Measurements from ENCODE around the gene KRTAP13-3. TPM values are rescaled to one million over a fixed set of nuclear protein-coding genes. Genes with fewer than 3 reads are reported as not detected.
A peak's percentile ranks its signal among the peaks of the same experiment; 100 is the strongest.

Gene KRTAP13-3
- total and polyA plus RNA-seq, 2 donors from 2014 or later, result not detected

DNA sequence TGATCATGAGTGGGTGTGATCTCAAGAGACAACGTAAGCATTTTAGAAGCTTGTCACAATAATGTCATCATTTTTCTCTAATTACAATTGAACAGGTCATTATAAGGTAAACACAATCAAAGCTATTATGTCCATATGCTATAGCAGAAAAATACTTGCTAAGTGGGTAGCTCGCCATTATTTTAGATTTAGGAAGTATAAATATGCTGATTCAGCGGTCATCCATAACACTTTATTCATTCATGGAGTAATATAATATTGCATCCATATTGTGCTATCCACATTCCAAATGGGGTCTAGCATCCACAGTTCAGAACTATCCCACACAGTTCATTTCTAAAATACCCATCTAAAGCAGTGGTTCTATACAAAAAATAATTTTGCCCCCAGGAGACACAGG is 22.8 kb upstream of the KRTAP13-3 start:
- no peak for DNase-seq

GRCh38 chr21:30447056-30447455 is 21.3 kb upstream of the KRTAP13-3 start:
- Histone ChIP-seq H3K9me3 (ENCODE audit: control insufficient read depth in 2 of 3, insufficient read depth in 1 of 3, low read length in 3 of 3) (no peaks in the 10 kb centered on the region), H3K4me1 (ENCODE audit: control insufficient read depth in 2 of 3, insufficient read depth in 2 of 3, low read depth in 1 of 3, low read length in 3 of 3) (no peaks in the 10 kb centered on the region), H3K27ac (ENCODE audit: low read depth in 2 of 2, low read length in 2 of 2) (no peak overlapping the region), H3K36me3 (ENCODE audit: control insufficient read depth in 2 of 3, insufficient read depth in 3 of 3, low read length in 3 of 3) (no peaks in the 10 kb centered on the region), H3K4me3 (ENCODE audit: low read length in 3 of 3) (no peak overlapping the region), H3K9ac (ENCODE audit: low read length in 3 of 3) (no peak overlapping the region), H3K27me3 (ENCODE audit: control insufficient read depth, insufficient read depth, low read length) (no peaks in the 10 kb centered on the region)
- no peak for TF ChIP-seq CTCF (IDR thresholded peaks at IDR 0.05; ENCODE audit: borderline replicate concordance, extremely low read depth, insufficient read depth)
- intact Hi-C loops (cut with DNase I), result no loop called here
- DNase-seq (peak in 3 of 5 donors; percentile 17 to 70 (median 65)), FAIRE-seq (no peak)

More for the DNA sequence above, 22.8 kb upstream of the KRTAP13-3 start:
- no peak for FAIRE-seq
- Histone ChIP-seq H3K9me3 (ENCODE audit: control insufficient read depth in 2 of 3, insufficient read depth in 1 of 3, low read length in 3 of 3) (no peaks in the 10 kb centered on the region), H3K27ac (ENCODE audit: low read depth in 2 of 2, low read length in 2 of 2) (no peak overlapping the region), H3K36me3 (ENCODE audit: control insufficient read depth in 2 of 3, insufficient read depth in 3 of 3, low read length in 3 of 3) (no peaks in the 10 kb centered on the region), H3K9ac (ENCODE audit: low read length in 3 of 3) (no peak overlapping the region), H3K4me3 (ENCODE audit: low read length in 3 of 3) (no peak overlapping the region), H3K27me3 (ENCODE audit: control insufficient read depth, insufficient read depth, low read length) (no peaks in the 10 kb centered on the region), H3K4me1 (ENCODE audit: control insufficient read depth in 2 of 3, insufficient read depth in 2 of 3, low read depth in 1 of 3, low read length in 3 of 3) (no peaks in the 10 kb centered on the region)
- intact Hi-C loops (cut with DNase I), result no loop called here
- TF ChIP-seq CTCF (IDR thresholded peaks at IDR 0.05; ENCODE audit: borderline replicate concordance, extremely low read depth, insufficient read depth), result no peak

DNA sequence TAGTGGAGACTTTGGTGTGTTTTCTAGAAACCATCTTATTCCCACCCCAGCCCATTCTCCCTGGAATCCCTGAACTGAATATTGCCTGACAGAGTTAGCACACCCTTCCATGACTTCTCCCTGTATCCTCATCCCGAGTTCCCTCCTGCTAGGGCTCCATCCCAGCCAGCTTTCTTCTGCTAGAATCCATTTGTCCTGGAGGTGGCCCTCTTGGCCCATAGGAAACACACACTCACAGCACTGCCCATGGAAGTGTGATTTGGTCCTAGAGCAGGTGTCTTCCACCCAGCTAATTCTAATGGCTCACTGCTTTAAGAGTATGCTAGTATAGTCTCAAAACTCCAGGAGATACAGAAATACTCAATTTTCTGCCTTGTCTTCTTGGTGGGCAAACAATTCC is 18.5 kb upstream of the KRTAP13-3 start:
- intact Hi-C loops (cut with DNase I), result no loop called here
- H3K36me3 ChIP-seq (ENCODE audit: control insufficient read depth in 2 of 3, insufficient read depth in 3 of 3, low read length in 3 of 3), result no peaks in the 10 kb centered on the region
- no peak overlapping the region for H3K9ac ChIP-seq (ENCODE audit: low read length in 3 of 3)
- no peaks in the 10 kb centered on the region for H3K9me3 ChIP-seq (ENCODE audit: control insufficient read depth in 2 of 3, insufficient read depth in 1 of 3, low read length in 3 of 3)
- TF ChIP-seq CTCF (IDR thresholded peaks at IDR 0.05; ENCODE audit: borderline replicate concordance, extremely low read depth, insufficient read depth), result no peak
- H3K4me1 ChIP-seq (ENCODE audit: control insufficient read depth in 2 of 3, insufficient read depth in 2 of 3, low read depth in 1 of 3, low read length in 3 of 3), result no peaks in the 10 kb centered on the region
- H3K27ac ChIP-seq (ENCODE audit: low read depth in 2 of 2, low read length in 2 of 2), result no peak overlapping the region
- no peaks in the 10 kb centered on the region for H3K27me3 ChIP-seq (ENCODE audit: control insufficient read depth, insufficient read depth, low read length)
- FAIRE-seq (no peak), DNase-seq (no peak)
- H3K4me3 ChIP-seq (ENCODE audit: low read length in 3 of 3), result no peak overlapping the region

DNA sequence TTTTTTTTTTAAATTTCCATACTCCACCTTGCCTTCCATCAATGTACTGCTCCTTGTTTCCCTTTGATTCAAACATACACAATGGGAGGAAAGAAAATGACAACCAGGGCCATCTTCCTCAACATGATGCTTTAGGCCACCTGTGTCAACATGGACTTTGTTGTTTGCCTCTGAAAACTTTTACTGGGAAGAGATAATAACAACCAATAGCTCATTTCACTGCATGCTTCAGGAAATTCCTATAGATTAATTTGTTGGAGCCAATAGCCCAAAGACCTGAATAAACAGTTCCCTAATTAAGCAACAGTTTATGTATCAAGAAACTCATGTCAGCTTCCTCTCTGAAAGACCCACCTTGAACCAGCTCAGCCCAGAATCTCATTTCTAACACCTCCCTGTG is 17.5 kb upstream of the KRTAP13-3 start:
- Histone ChIP-seq H3K27ac (ENCODE audit: low read depth in 2 of 2, low read length in 2 of 2) (no peak overlapping the region), H3K36me3 (ENCODE audit: control insufficient read depth in 2 of 3, insufficient read depth in 3 of 3, low read length in 3 of 3) (no peaks in the 10 kb centered on the region), H3K27me3 (ENCODE audit: control insufficient read depth, insufficient read depth, low read length) (no peaks in the 10 kb centered on the region), H3K9ac (ENCODE audit: low read length in 3 of 3) (no peak overlapping the region), H3K4me3 (ENCODE audit: low read length in 3 of 3) (no peak overlapping the region), H3K4me1 (ENCODE audit: control insufficient read depth in 2 of 3, insufficient read depth in 2 of 3, low read depth in 1 of 3, low read length in 3 of 3) (no peaks in the 10 kb centered on the region), H3K9me3 (ENCODE audit: control insufficient read depth in 2 of 3, insufficient read depth in 1 of 3, low read length in 3 of 3) (no peaks in the 10 kb centered on the region)
- FAIRE-seq (no peak), DNase-seq (no peak)
- TF ChIP-seq CTCF (IDR thresholded peaks at IDR 0.05; ENCODE audit: borderline replicate concordance, extremely low read depth, insufficient read depth), result no peak
- intact Hi-C loops (cut with DNase I), result no loop called here
